ENCODE measurements around the gene HIGD1C.
"Not testable (repeated sequence)": the region's sequence is repeated elsewhere in the genome, so short reads cannot be mapped to it uniquely, and the experiment has no call there.

GRCh38 chr12:50912361-50912760, 40.0 kb upstream of the HIGD1C start:
- TF ChIP-seq CSDC2 (CRISPR knock-in tag; IDR thresholded peaks at IDR 0.05); ARNTL (CRISPR knock-in tag; IDR thresholded peaks at IDR 0.05; ENCODE audit: borderline replicate concordance, low read depth): not testable (repeated sequence)
